ENCODE data around the gene ANKRD12.
"Not testable (repeated sequence)": the region's sequence is repeated elsewhere in the genome, so short reads cannot be mapped to it uniquely, and the experiment has no call there.

ANKRD12 gene

DNA sequence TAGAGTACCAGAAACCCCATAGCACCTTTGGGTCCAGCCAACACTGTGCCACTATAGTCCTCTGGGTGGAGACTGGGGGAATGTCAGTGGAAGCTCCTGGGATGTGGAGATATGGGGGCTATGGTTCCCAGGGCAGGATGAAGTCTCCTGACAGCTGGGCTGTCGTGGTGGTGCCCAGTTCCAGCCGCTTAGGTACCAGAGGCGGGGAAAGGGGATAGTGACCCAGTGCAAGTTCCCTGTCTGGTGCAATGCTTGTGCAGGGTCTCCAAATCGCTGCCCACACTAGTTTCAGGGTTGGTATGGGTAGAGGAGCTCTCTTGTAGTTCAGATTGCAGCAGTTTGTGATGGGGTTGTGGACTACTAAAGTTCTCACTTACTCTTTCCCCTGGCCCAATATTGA is 97.9 kb downstream of the ANKRD12 start:
- no peak for DNase-seq

DNA sequence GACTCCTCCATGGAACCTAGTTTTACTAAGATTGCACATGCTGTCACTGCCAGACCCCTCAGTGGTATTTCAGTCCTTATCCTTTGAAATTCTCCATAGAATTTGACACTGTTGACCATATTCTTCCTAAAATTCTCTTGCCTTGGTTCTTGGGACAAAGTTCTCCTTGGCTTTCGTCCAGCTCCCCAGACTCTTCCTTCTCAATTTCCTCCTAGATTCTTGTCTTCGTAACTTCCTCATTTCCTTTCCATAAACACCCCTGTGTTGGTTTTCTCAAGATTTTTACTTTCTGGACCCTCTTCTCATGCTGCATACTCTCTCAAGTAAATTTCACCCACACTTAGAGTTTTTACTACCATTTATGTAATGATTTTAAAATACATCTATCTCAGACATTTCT is 101.4 kb downstream of the ANKRD12 start:
- no peak for DNase-seq

DNA sequence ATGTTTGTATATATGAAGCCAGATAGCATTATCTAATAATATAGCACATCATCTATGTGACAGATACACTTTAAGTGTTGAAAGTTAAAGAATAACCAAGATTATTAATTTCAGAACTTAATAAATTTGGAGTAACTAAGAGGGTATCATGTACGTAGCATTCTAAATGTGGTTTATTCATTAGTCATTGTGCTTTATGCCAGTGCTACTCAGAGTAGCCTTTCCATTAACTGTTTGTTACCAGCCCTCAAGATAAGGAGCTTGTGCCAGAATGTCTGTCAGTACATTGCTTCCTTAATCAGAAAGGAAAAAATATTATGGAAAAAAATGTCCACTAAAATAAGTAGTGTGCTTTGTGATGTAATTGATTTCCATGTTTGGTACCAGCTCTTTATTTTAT is 103.1 kb downstream of the ANKRD12 start:
- peak; percentile 8 for DNase-seq

GRCh38 chr18:9240270-9240669 is 103.7 kb downstream of the ANKRD12 start:
- peak; percentile 67 for DNase-seq

DNA sequence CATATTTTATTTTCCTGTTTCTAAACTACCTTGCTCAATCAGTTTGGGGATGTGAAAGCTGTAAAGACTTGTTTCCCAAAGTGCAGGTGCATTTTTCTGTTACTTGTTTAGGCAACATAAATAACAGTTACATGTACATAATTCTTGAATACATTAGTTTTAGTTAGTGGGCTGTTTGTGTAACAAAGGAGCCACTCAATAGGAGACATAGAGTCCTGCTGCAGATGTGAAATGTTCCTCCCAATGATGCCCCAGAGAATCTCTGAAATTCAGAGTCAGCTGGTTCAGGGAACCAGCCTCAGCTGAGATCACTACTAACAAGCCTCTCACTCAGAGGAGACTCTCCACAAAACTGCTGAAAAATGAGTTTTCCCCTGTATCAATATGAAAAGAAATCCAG is 106.4 kb downstream of the ANKRD12 start:
- DNase-seq: no peak

- peak; percentile 43 for DNase-seq
These were observed 107.8 kb downstream of the ANKRD12 start for GRCh38 chr18:9244376-9244775.

DNA sequence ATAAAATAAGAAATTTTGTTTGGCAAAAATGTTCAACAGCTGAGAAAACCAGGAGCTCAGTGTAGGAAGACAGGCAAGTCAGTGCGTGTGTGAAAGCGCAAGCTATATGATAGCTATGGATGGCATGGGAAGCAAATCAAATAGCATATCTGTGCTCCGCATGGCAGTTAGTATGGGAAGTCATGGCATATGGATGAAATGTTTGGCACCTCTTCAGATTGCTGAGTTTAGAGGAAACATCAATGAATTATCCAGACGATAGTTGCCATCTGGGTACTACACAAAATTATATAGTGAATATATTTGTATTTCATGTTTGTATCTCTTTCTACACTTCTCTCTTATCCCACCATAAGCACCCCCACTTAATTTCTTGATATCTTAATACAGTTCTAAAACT is 112.1 kb downstream of the ANKRD12 start:
- DNase-seq: no peak

DNA sequence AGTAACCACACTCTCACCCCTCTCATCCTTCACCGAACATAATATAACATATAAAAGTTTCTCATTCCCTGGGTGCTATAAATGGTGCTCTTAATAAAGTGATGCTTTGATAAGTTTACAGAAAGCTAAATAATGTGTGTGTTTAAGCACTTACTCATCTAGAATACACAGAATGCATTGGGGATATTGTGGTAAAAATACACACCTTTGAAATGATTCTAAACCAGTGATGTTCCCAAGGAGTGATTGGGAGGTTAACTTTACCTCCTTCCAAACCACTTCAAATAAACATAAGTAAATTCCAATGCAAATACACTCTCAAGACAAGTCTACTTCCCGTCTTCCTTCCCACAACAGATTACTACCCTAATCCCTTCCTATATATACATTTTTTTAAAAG is 112.7 kb downstream of the ANKRD12 start:
- no peak for DNase-seq

DNA sequence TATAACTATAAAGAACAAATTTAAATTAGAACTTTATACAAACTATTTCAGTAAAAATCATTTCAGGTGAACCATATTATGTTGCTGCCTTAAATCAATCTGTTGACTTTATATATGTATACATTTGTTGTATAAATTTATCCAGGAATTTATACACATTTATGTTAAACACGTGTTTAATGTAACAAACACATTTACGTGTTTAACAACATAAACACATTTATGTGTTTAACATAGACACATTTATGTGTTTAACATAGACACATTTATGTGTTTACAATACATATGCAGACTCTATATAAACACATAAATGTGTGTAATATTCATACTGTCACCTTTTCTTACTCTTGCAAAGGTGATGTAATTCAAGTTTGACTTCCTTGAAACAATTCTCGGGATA is 122.6 kb downstream of the ANKRD12 start:
- no peak for DNase-seq

DNA sequence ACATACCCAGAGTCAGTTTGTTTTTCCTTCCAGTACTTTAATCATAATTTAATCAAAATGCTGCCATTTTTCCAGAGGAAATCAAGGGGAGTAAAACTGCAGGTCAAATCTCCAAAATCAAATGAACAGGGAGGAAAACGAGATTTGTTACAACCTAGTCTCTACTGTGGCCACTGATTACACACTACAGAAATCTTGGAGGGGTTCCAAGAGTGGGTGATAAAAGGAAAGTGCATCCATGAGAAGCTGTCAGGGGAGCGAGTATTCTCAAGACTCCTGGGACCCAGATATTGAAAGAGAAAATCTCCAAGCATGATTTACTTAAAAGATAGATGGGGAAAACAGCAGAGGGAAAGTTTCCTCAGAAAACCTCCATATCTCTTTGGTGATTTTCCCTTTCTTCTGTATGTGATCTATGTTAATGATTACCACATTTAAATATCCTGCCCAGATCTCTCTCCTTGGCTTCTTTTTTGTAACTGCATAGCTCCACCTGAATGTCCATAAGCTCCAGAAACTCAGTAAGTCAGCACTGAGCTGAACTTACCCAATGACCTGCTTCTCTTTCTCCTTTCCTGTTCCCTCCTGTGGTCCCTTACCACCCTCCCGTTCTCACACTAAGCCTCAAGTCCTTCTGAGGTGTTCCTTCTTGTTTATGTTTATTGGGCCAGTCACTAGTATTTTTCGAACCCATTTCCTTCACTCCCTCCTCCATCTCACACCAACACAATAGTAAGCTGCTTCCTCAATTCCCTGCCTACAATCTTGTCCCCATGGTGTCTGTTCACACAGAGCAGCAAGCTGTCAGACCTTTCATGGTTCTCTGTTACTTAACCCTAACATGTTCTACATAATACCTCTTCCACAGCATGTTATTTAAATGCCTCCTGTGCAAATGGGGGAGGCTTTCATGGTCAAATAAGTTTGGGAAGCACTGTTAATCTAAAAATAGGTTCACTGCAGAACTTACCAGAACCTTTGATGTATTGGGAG is 124.1 kb downstream of the ANKRD12 start:
- no peak for DNase-seq

GRCh38 chr18:9263264-9263663 is 126.7 kb downstream of the ANKRD12 start:
- DNase-seq: no peak

GRCh38 chr18:9264797-9265196 is 128.2 kb downstream of the ANKRD12 start:
- DNase-seq: not testable (repeated sequence)

- no peak for DNase-seq
These were observed 136.6 kb downstream of the ANKRD12 start for GRCh38 chr18:9273221-9273620.

DNA sequence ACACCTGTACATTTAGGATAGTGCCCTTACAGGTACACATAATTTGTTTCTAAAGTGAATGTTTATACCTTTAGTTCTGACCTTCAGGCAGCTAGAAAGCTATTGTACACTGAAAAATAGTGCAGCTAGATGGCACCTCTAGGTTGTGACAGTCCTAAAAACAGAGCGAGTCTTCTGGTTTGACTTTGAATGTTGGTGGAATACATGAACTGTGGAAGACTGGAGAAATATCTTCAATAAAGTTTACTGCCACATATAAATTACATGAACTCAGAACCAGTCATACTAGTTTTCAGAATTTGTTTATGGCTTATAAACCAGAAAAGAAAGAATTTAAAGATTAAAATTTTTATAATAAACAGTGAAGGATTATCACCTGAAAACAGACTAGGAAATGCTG is 139.3 kb downstream of the ANKRD12 start:
- no peak for DNase-seq

DNA sequence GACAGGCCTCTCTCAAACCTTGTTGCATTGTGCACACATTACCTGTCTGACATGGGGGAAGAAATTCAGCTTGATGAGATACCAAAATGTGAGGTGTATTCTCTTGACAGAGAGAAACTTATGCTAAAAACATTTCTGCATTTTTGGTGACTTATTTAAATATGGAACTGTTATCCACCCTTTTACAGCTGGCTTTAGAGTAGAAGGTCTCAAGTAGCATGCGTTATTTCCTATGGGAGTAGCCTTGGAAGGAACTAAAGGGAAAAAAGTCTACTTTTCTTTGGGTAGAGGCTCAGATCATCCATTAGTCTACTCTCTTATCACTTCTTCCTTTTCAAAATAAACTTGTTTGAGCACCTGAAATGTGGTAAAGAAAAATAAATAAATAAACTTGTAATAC is 141.4 kb downstream of the ANKRD12 start:
- no peak for DNase-seq

GRCh38 chr18:9280849-9281248 is 144.3 kb downstream of the ANKRD12 start:
- DNase-seq: no peak

DNA sequence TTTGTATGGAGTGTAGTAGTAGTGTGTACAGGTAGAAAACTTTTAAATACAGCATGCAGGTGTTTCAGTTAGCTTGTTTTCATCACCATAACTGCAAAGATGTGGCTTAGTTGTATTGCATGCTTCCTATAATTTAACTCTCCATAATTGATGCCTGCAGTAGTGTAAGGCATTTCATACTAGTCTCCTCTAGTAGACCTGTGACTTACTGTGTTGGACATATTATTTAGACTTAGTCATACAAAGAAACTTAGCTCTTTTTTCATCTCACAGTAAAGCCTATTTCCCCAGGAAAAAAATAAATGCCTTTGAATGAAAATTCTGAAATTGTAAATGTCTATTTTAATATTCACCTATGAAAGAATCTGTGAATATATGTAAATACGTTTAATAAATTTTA is 145.2 kb downstream of the ANKRD12 start:
- DNase-seq: no peak

GRCh38 chr18:9283791-9284190 is 147.2 kb downstream of the ANKRD12 start:
- DNase-seq: no peak

- DNase-seq: no peak
These were observed 149.0 kb downstream of the ANKRD12 start for GRCh38 chr18:9285604-9286003.

DNA sequence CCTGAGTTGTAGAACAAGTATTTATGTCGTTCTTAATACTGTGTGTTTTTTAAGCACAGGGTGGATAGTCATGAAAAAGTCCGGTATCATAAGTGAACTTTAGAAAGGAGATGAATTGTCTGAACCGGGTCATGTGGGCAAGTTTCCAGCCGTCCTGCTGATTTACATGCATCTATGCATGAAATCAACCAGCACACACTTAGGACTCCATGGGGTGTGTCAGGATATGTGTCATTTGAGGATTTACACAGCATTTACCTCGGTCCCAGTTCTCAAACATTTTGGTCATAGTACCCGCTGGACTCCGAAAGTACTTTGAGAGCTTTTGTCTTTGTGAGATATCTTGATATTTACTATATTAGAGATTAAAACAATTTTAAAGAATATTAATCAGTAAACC is 150.5 kb downstream of the ANKRD12 start:
- DNase-seq: no peak

- no peak for DNase-seq
These were observed 153.1 kb downstream of the ANKRD12 start for GRCh38 chr18:9289698-9290097.

GRCh38 chr18:9290156-9290555 is 153.6 kb downstream of the ANKRD12 start:
- no peak for DNase-seq

- DNase-seq: no peak
These were observed 155.5 kb downstream of the ANKRD12 start for GRCh38 chr18:9292047-9292446.

DNA sequence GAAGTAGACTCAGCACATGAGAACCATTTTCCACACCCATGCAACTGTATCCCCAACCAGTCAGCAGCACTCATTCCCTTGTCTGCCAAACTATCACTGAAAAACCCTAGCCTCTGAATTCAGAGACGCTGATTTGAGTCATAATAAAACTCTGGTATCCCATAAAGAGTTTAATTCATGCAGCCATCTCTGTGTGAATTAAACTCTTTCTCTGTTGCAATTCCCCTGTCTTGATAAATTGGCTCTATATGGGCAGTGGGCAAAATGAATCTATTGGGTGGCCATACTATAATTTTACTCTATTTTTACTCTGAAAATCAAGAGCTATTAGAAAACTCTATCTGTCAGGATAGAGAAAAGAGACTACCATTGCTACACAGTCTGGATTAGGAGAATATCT is 157.4 kb downstream of the ANKRD12 start:
- DNase-seq: no peak
